ENCODE results near the gene FHIT.
"Not testable (repeated sequence)": the region's sequence is repeated elsewhere in the genome, so short reads cannot be mapped to it uniquely, and the experiment has no call there.

The FHIT gene

GRCh38 chr3:60703956-60704736 is 547.1 kb downstream of the FHIT start:
- no peak for DNase-seq (ENCODE audit: low spot score)

GRCh38 chr3:60703008-60703407 is 548.2 kb downstream of the FHIT start:
- DNase-seq (ENCODE audit: low spot score) = no peak

GRCh38 chr3:60698117-60698516 is 553.1 kb downstream of the FHIT start:
- DNase-seq (ENCODE audit: low spot score) = no peak

DNA sequence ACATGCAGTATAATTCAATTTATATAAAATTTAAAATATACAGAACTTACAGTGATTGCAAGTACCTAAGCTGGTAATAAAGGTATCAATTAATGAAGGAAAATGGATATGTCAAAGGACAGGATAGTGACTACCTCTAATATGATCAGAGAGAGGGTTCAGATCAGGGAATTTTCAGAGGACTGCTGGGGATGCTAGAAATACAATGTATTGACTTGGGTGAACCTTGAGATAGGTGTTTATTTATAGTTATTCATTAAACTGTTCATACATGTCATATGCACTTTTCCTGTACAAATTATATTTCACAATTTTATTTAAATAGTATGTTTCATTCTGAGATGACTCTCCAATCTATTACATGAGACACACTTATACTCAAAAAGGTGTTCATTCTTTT is 554.1 kb downstream of the FHIT start:
- no peak for DNase-seq (ENCODE audit: low spot score)

DNA sequence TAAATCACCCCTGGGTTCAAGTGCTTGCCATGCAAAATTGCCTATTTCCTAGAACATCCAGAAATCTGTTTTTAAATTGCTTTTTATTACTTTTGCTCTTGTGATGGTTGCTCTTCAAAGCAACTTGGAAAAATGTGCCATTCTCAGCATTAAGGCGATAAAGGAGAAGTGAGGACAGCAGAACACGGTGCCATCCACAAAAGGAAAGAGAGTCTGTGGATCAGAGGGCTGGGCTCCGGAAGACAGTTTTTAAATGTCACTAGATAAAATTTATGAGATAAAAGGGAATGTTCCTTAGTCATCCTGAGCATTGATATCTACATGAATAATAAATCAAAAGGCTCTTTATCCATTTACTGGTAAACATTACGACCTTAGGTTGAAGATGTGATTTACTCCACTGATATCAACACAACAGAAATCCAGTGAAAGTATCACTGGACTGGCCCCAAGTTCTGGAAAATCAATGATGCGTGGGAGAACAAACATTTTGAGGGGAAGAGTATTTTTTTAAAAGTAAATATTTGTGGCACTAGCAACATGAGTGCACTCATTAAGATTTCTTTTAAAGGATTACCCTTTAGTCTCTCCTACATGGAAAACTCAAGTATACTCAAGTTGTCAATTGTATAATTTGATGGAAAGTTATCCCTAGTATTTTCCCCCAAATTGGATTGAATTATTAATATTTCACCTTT is 554.7 kb downstream of the FHIT start:
- no peak for DNase-seq (ENCODE audit: low spot score)

DNA sequence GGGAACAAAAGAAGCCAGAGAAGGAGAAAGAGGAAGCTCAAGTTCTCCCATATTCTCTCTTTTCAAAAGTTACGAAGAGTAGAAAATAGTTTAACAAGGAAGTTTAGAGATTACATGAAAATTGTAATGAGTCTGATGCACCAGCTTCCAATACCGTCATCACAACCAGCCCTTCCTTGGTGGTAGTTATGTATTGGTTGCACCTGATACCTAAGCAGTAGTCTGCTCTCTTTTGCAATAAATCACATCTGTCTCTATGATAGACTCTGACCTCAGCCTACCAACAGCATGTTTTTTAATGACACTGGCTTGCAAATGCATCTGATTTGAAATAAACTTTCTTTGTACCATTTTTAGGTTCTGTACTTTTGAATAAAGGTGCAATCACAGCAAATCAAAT is 575.8 kb downstream of the FHIT start:
- DNase-seq (ENCODE audit: low spot score) = no peak

GRCh38 chr3:60674870-60675269 is 576.4 kb downstream of the FHIT start:
- DNase-seq (ENCODE audit: low spot score) = no peak

DNA sequence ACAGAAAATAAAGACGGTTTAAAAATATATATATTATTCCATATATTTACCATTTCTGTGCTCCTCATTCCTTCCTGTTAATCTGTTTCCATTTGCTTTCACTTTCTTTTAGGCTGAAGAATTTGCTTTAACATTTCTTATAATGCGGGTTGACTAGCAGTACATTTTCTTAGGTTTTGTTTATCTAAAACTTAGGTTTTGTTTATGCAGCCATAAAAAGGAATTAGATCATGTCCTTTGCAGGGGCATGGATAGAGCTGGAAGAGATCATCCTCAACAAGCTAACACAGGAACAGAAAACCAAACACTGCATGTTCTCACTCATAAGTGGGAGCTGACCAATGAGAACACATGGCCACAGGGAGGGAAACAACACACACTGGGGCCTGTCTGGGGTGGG is 578.1 kb downstream of the FHIT start:
- no peak for DNase-seq (ENCODE audit: low spot score)

GRCh38 chr3:60672337-60672736 is 578.9 kb downstream of the FHIT start:
- DNase-seq (ENCODE audit: low spot score) = not testable (repeated sequence)

DNA sequence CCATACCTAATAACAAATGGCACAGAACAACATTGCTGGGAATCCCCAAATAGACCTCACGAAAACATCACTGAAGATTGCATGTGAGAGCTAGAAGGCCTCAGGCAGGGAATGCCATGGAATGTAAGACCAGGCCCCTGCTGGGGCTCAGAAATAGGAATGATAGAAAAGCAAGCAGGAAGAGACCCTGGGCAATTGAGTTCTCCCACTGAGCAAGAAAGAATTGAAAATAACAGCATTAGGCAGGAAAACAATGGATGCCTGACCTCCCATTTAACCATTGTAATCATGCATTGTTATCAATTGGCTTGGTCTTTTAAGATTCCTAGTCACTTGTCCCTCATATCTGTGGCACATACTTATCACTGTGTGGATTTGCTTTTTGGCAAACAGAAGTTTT is 581.6 kb downstream of the FHIT start:
- DNase-seq (ENCODE audit: low spot score) = no peak

- DNase-seq (ENCODE audit: low spot score) = no peak
Measured at GRCh38 chr3:60660026-60660425, 591.2 kb downstream of the FHIT start.

- no peak for DNase-seq (ENCODE audit: low spot score)
Measured at GRCh38 chr3:60659098-60659497, 592.2 kb downstream of the FHIT start.

DNA sequence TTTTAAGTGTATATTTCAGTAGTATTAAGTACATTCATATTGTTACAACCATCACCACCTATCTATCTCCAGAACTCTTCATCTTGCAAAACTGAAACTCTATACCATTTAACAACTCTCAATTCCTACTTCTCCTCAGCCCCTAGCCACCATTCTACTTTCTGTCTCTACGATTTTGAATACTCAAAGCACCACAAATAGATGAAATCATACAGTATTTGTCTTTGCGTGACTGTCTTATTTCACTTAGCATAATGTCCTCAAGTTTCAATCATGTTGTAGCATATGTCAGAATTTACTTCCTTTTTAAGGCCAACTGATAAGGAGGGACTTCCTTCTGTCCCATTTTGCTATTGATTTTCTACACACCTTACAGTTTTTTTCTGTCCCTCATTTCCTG is 593.3 kb downstream of the FHIT start:
- DNase-seq (ENCODE audit: low spot score) = no peak

DNA sequence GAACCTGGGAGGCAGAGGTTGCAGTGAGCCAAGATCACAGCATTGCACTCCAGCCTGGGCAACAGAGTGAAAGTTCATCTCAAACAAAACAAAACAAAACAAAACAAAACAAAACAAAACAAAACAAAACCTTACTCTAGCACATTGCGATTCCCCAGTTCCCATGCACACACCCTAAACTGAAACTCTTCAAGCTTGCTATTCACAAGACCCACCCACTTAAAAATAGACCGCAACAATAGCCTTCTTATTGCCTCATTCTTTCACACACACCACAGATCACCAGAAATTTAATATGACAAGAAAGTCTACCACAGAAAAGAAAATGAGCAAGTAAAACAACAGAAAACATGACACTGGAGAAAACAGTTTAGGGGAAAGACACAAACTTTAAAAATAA is 598.4 kb downstream of the FHIT start:
- no peak for DNase-seq (ENCODE audit: low spot score)

DNA sequence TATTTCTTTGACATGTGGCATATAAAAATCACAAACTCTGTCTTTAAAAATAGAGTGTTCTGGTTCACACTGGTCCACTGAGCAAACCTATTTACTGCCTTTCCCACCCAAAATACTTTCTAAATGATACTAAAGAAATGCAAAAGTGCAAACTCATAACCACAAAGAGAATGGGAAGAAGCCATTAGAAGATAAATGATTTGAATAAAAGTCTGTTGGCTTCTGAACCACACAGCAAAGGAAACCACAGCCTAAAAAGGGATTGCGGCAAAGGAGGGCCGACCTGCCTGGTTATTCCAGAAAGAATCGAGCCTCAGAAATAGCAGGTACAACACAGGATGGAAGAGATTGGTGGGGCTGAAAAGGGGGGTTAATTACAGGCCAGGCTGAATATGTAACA is 599.5 kb downstream of the FHIT start:
- DNase-seq (ENCODE audit: low spot score) = no peak

DNA sequence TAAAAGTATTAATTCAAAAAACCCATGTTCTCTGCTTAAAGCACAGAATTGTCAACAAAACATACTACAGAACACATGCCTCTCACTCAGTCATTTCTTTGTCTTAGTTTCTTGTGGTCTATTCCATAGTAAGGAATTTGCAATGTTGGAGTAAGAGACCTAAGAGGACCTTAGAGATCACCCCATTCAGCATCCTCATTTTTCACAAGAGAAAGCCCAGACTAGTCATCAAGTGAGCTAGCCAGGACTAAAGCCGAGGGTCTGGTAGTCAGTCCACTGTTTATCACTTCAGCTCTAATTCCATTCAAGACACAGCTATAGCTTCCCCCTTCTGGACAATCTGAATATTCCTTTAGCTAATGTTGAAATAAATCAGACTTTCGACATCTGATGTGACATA is 601.1 kb downstream of the FHIT start:
- DNase-seq (ENCODE audit: low spot score) = no peak

DNA sequence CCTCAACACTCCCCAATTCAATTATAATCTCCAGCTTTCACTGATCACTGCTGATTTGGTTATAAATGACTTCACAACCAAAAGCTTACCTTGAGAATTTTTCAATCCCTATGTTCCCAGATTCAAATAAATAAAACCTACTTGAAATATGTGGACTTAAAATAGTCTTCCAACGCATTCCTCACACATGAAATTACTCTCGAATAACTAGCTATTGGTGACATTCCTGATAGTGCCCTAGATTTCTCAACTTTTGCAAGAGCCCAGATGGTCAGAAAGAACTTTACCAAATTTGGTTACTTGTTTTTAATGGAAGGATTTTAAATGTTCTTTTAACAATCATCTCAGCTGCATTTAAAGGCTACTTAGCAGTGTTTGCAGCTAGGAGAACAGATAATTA is 605.5 kb downstream of the FHIT start:
- no peak for DNase-seq (ENCODE audit: low spot score)

DNA sequence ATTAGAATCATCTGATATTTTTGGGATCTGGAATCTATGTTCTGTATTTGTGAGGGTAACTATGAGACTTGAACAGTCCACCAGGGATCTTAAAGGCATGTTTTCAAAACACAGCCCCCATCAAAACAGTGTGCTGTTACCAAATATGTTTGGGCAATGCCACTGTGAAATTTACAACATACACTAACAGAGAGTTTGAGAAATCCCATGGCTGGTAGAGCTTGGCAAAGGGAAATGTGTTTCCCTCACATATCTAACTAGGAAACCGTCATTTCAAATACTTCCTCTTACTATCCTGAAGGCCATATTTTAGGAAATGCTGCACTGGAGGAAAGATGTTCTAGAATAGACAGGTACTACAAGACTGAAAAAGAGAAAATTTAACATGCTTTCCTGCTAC is 607.4 kb downstream of the FHIT start:
- no peak for DNase-seq (ENCODE audit: low spot score)

DNA sequence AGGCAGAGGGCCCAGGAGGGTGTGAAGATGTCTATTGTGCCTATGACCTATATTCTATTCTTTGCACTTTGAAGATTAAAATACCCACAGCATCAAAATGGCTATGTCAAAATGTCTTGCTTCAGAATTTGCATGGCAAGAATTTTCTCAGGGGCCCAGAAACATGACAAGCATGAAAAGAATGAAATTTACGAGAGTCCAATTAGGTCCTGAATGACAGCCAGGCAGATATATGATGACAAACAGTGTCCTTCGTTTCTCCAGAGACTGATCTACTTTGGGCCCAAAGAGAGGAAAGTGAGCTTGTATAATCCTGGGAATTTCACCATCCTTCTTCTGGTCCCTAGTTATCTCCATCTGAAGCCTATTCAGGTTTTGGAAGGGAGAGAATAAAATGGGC is 609.9 kb downstream of the FHIT start:
- no peak for DNase-seq (ENCODE audit: low spot score)

DNA sequence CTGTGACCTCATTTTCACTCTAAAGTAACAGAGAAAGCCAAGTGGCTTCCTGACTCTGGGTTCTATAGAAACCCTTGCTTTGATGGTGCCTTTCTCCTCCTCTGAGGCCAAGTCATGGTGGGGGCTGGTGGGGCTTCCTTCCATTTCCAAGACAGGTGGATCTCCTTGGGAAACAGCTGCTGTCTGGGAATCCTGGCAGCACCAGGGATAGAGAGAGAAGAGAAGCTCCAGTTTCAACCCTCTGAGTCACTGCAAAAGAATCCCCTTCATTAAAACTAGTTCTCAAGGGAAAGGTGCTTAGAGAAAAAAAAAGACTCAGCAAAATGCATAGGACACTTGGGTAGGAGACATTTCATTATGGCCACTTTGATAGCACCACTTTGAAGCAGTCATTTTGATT is 614.4 kb downstream of the FHIT start:
- no peak for DNase-seq (ENCODE audit: low spot score)

DNA sequence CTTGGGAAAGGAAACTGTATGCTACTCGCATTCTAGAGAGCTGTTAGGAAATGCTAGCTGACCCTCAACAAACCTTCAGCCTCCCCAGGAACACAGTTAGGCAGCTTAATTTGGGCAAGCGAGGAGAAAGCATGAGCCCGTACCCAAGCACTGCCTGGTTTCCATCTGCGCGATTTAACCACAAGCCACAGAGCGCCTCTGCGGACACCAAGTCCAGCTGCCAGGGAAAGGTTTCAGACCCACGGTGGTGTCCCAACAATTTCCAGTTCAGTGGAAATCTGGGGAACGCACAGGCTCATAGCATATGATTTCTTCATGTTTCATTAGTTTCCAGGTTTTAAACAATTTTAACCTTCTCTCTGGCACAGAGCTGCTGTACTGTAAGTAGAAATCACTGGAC is 617.6 kb downstream of the FHIT start:
- DNase-seq (ENCODE audit: low spot score) = no peak

DNA sequence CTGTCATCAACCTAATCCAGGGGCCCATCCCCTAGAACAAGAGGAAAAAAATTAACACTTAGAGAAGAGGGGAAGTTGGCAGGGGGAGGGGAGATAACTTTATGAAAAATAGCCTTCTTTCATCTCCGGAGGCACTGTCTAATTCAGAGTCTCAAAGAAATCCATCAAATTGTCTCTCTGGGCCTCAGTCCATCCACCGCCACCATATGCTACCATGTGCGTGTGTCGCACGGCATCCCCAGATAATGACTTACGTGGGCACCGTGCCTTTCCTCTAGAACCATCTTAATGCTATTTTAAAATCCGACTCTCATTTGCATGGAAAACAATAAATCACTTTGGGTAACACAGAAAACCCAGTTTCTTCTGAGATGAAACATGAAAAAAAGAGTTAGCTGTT is 619.7 kb downstream of the FHIT start:
- DNase-seq (ENCODE audit: low spot score) = no peak

GRCh38 chr3:60630953-60631352 is 620.3 kb downstream of the FHIT start:
- DNase-seq (ENCODE audit: low spot score) = no peak

DNA sequence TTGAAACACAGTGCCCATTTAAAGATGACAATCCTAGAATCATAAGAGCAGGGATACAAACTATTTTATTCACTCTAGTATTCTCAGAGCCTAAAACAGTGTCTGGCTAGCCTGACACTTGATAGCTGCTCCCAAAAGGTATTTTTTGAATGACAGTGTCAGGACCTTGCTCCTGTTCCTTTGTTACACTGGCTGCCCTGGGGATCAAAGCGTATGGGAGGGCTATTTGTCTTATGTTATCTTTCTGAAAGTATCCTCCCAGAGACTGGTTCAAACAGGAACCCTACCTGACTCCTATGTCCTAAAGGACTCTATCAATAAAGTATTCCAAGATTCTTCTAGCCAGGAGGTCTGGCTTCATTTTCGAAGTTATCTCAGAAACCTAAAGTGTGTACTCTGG is 621.4 kb downstream of the FHIT start:
- DNase-seq (ENCODE audit: low spot score) = no peak

Measured in germinal center (tissue), 1 donor.